ENCODE data around the gene SOX15. TPM values are rescaled to one million over a fixed set of nuclear protein-coding genes. Genes with fewer than 3 reads are reported as not detected.
"Not testable (repeated sequence)": the region's sequence is repeated elsewhere in the genome, so short reads cannot be mapped to it uniquely, and the experiment has no call there.

Gene SOX15
- total RNA-seq, 4 donors from 2014 or later = 1.9 to 2.7 (median 2.4) TPM; not detected in 1

- H3K27me3 ChIP-seq = no peaks in the 10 kb centered on the region
- peak overlapping the region; percentile 77 to 98 (median 95) for H3K4me3 ChIP-seq
- H3K36me3 ChIP-seq = peaks cover 0 to 12% (median 0%) of the 10 kb centered on the region in 3 donors
- no peaks in the 10 kb centered on the region for H3K9me3 ChIP-seq
- H3K27ac ChIP-seq = peak overlapping the region; percentile 90 to 100 (median 96)
- DNase-seq = peak in 1 of 3 donors; percentile 55
- H3K4me1 ChIP-seq = peaks cover 0 to 31% (median 10%) of the 10 kb centered on the region in 4 donors
- TF ChIP-seq POLR2A (IDR thresholded peaks at IDR 0.05) (peak in 1 of 2 donors; percentile 11), CTCF (IDR thresholded peaks at IDR 0.05) (no peak)
Measured at GRCh38 chr17:7613769-7614424, 24.0 kb upstream of the SOX15 start.

- DNase-seq = no peak
- Histone ChIP-seq H3K4me3 (no peak overlapping the region), H3K27ac (no peak overlapping the region), H3K9me3 (no peaks in the 10 kb centered on the region), H3K4me1 (peaks cover 0 to 31% (median 10%) of the 10 kb centered on the region in 4 donors), H3K36me3 (peaks cover 0 to 12% (median 0%) of the 10 kb centered on the region in 3 donors), H3K27me3 (no peaks in the 10 kb centered on the region)
- no peak for TF ChIP-seq CTCF (IDR thresholded peaks at IDR 0.05)
- no peak for TF ChIP-seq POLR2A (IDR thresholded peaks at IDR 0.05)
Measured at GRCh38 chr17:7612294-7612640, 22.4 kb upstream of the SOX15 start.

- no peaks in the 10 kb centered on the region for H3K27me3 ChIP-seq
- peaks cover 0 to 12% (median 0%) of the 10 kb centered on the region in 3 donors for H3K36me3 ChIP-seq
- no peak overlapping the region for H3K4me3 ChIP-seq
- no peaks in the 10 kb centered on the region for H3K9me3 ChIP-seq
- no peak overlapping the region for H3K27ac ChIP-seq
- H3K4me1 ChIP-seq = peaks cover 0 to 31% (median 10%) of the 10 kb centered on the region in 4 donors
- TF ChIP-seq CTCF (IDR thresholded peaks at IDR 0.05) (no peak), POLR2A (IDR thresholded peaks at IDR 0.05) (no peak)
- DNase-seq = no peak
Measured at GRCh38 chr17:7611635-7612293, 21.9 kb upstream of the SOX15 start.

GRCh38 chr17:7610641-7611040, 20.7 kb upstream of the SOX15 start:
- peaks cover 0 to 31% (median 10%) of the 10 kb centered on the region in 4 donors for H3K4me1 ChIP-seq
- TF ChIP-seq POLR2A (IDR thresholded peaks at IDR 0.05) = no peak
- TF ChIP-seq CTCF (IDR thresholded peaks at IDR 0.05) = no peak

GRCh38 chr17:7606280-7606679, 16.4 kb upstream of the SOX15 start:
- Histone ChIP-seq H3K27me3 (no peaks in the 10 kb centered on the region), H3K27ac (no peak overlapping the region), H3K36me3 (peaks cover 0 to 53% (median 0%) of the 10 kb centered on the region in 3 donors), H3K4me3 (no peak overlapping the region), H3K4me1 (peaks cover 0 to 6% (median 0%) of the 10 kb centered on the region in 4 donors), H3K9me3 (no peaks in the 10 kb centered on the region)
- TF ChIP-seq CTCF (IDR thresholded peaks at IDR 0.05) (no peak), POLR2A (IDR thresholded peaks at IDR 0.05) (no peak)
- no peak for DNase-seq

More at GRCh38 chr17:7610641-7611040, 20.7 kb upstream of the SOX15 start:
- H3K27me3 ChIP-seq = no peaks in the 10 kb centered on the region
- H3K4me3 ChIP-seq = no peak overlapping the region
- no peaks in the 10 kb centered on the region for H3K9me3 ChIP-seq
- H3K27ac ChIP-seq = no peak overlapping the region
- DNase-seq = no peak
- peaks cover 0 to 15% (median 0%) of the 10 kb centered on the region in 3 donors for H3K36me3 ChIP-seq

GRCh38 chr17:7597561-7597960, 7.7 kb upstream of the SOX15 start:
- DNase-seq, H3K4me1 ChIP-seq, H3K4me3 ChIP-seq, H3K27ac ChIP-seq, H3K27me3 ChIP-seq, H3K9me3 ChIP-seq: not testable (repeated sequence)
- peaks cover 0 to 96% (median 0%) of the 10 kb centered on the region in 3 donors for H3K36me3 ChIP-seq

All from Peyer's patch (tissue), 4 donors.